HG03097 (cell line): ENCODE results near the gene FBXW12.

ENCODE experiments used
- ATAC-seq: cut with Tn5 transposase; IDR thresholded peaks from one replicate; pipeline ENCODE4 v1.9.1; 2021; ENCODE audit not compliant: unreplicated experiment, low FRiP score

The FBXW12 gene

GRCh38 chr3:48406443-48407431 lies 34.7 kb downstream of the FBXW12 start:
- ATAC-seq: no peak

- ATAC-seq: no peak
These were observed 35.6 kb downstream of the FBXW12 start for GRCh38 chr3:48407542-48408099.

GRCh38 chr3:48408823-48409281 lies 36.8 kb downstream of the FBXW12 start:
- no peak for ATAC-seq

- ATAC-seq: no peak
These were observed 37.5 kb downstream of the FBXW12 start for GRCh38 chr3:48409291-48410201.

- no peak for ATAC-seq
These were observed 38.4 kb downstream of the FBXW12 start for GRCh38 chr3:48410205-48411040.

GRCh38 chr3:48411041-48411588 lies 39.1 kb downstream of the FBXW12 start:
- no peak for ATAC-seq

GRCh38 chr3:48411606-48412374 lies 39.8 kb downstream of the FBXW12 start:
- ATAC-seq: no peak

GRCh38 chr3:48412375-48413001 lies 40.5 kb downstream of the FBXW12 start:
- no peak for ATAC-seq

GRCh38 chr3:48413086-48413485 lies 41.1 kb downstream of the FBXW12 start:
- ATAC-seq: no peak

GRCh38 chr3:48413611-48414010 lies 41.6 kb downstream of the FBXW12 start:
- no peak for ATAC-seq

GRCh38 chr3:48414376-48415250 lies 42.6 kb downstream of the FBXW12 start:
- no peak for ATAC-seq

GRCh38 chr3:48415251-48415953 lies 43.4 kb downstream of the FBXW12 start:
- no peak for ATAC-seq

GRCh38 chr3:48416091-48416505 lies 44.1 kb downstream of the FBXW12 start:
- ATAC-seq: no peak

- no peak for ATAC-seq
These were observed 44.5 kb downstream of the FBXW12 start for GRCh38 chr3:48416546-48416945.

- no peak for ATAC-seq
These were observed 45.6 kb downstream of the FBXW12 start for GRCh38 chr3:48417529-48418108.

GRCh38 chr3:48418140-48418539 lies 46.1 kb downstream of the FBXW12 start:
- ATAC-seq: no peak
